Breast epithelium (tissue), 3 donors: ENCODE data around the gene NELL2.

ENCODE experiments used
- POLR2A ChIP-seq: fragments of 450-650 bp; IDR thresholded peaks from one replicate; pipeline ENCODE4 v1.6.1; 2016; ENCODE audit warnings: antibody characterized with exemption, mild to moderate bottlenecking, moderate library complexity
- TF ChIP-seq, protein P1 (sequence below), 3 donors: fragments of 450-650 bp; IDR thresholded peaks; one replicate each; pipeline ENCODE4 v1.5.1; 2016 to 2017; ENCODE audit warnings: antibody characterized with exemption in 3 of 3, mild to moderate bottlenecking in 3 of 3, moderate library complexity in 3 of 3

DNA sequence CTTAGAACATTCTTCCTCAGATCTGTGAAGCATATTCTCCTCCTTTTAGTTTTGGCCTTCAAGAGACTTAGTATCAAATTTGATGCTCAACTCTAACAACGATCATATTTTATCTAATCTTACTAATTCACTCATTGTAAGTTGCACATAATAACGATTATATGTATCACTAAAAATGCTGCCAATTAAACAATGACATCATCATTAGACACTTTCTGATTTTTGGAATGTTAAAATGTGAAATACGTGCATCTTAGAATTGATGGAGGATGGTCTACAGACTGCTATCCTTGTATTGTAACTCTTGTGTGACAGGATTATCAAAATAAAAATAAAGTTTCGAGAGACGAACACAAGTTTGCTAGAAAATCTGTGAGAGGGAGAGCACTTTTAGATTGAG, 311.0 kb downstream of the NELL2 start:
- TF ChIP-seq, protein P1, sequence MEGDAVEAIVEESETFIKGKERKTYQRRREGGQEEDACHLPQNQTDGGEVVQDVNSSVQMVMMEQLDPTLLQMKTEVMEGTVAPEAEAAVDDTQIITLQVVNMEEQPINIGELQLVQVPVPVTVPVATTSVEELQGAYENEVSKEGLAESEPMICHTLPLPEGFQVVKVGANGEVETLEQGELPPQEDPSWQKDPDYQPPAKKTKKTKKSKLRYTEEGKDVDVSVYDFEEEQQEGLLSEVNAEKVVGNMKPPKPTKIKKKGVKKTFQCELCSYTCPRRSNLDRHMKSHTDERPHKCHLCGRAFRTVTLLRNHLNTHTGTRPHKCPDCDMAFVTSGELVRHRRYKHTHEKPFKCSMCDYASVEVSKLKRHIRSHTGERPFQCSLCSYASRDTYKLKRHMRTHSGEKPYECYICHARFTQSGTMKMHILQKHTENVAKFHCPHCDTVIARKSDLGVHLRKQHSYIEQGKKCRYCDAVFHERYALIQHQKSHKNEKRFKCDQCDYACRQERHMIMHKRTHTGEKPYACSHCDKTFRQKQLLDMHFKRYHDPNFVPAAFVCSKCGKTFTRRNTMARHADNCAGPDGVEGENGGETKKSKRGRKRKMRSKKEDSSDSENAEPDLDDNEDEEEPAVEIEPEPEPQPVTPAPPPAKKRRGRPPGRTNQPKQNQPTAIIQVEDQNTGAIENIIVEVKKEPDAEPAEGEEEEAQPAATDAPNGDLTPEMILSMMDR (IDR thresholded peaks at IDR 0.05): no peak
- no peak for TF ChIP-seq POLR2A
